Small intestine (tissue), 4 donors: ENCODE data around the gene RPLP1. TPM values are rescaled to one million over a fixed set of nuclear protein-coding genes. Genes with fewer than 3 reads are reported as not detected.

Experiments used
- polyA plus RNA-seq, 4 donors: library from polyadenylated mRNA; stranded (reverse) in 3 of 4; unstranded in 1 of 4; fragments of 200-250 nt in 3 of 4; fragments of 120-200 nt in 1 of 4; gene quantifications; one replicate each; pipeline versions ENCODE4 v1.2.1 to v1.2.3, GENCODE V29; 2013
- donor health status: healthy with polysubstance abuse.
- donor health status: Bipolar disorder and iron deficiency.
- donor health status: healthy.

RPLP1 gene
- polyA plus RNA-seq, 4 donors = 975 to 2,388 (median 1,894) TPM

Other genes with a start within 250 kb of the RPLP1 start
- 1 to 10 TPM in 3 of 4 donors, under 1 TPM in 1; 0.45 to 6.4 (median 1.4) TPM for gene PAQR5, start 153.9 kb upstream of the RPLP1 start, polyA plus RNA-seq
- 10 to 100 TPM in 2 of 4 donors, 1 to 10 TPM in 2; 1.1 to 14.0 (median 6.7) TPM for gene KIF23, start 38.5 kb upstream of the RPLP1 start, polyA plus RNA-seq